HEK293 (cell line): ENCODE data around the gene HLA-DQB1.

Experiments used
- CTCF ChIA-PET: fragments of 350-600 bp; formaldehyde crosslinking; extraction: SDS; loops from one replicate; lab custom pipeline; 2021; ENCODE audit warnings: antibody characterized with exemption; lab: Yijun Ruan, JAX
- POLR2A ChIA-PET: fragments of 300-600 bp; formaldehyde crosslinking; extraction: SDS; loops from one replicate; lab custom pipeline; 2020; ENCODE audit warnings: antibody characterized with exemption, inconsistent platforms; lab: Yijun Ruan, JAX
- H3K27ac ChIP-seq: fragments of 200-500 bp; sonication (Bioruptor generic); 2 replicates; pipeline ENCODE4 v1.5.1; 2014; ENCODE audit warnings: low read depth, low read length, control low read depth, inconsistent platforms; ENCODE audit errors: extremely low read depth
- H3K36me3 ChIP-seq, 2 experiments: fragments of 200-500 bp in 1 of 2; sonication (Bioruptor generic) in 1 of 2; 1 replicate in 1 of 2; 2 replicates in 1 of 2; pipeline ENCODE4 v1.5.1; 2014 to 2017; ENCODE audit warnings: inconsistent platforms in 2 of 2, low read length in 2 of 2; ENCODE audit not compliant: control insufficient read depth in 2 of 2, insufficient read depth in 1 of 2
- H3K4me1 ChIP-seq: fragments of 200-500 bp; sonication (Bioruptor generic); 2 replicates; pipeline ENCODE4 v1.5.1; 2014; ENCODE audit warnings: mild to moderate bottlenecking, low read length, inconsistent platforms; ENCODE audit not compliant: control insufficient read depth, insufficient read depth
- H3K4me3 ChIP-seq: 2 replicates; pipeline ENCODE4 v1.5.1; 2011; ENCODE audit warnings: low read depth, mild to moderate bottlenecking, control low read depth, low read length, moderate library complexity
- H3K9me3 ChIP-seq: fragments of 200-500 bp; sonication (Bioruptor generic); 2 replicates; pipeline ENCODE4 v1.5.1; 2014; ENCODE audit warnings: low read depth, low read length, inconsistent platforms; ENCODE audit not compliant: control insufficient read depth, insufficient read depth
- GLI4 ChIP-seq: fragments of 450-650 bp; formaldehyde crosslinking; IDR thresholded peaks from 2 replicates; pipeline ENCODE4 v1.5.1; 2016; ENCODE audit warnings: missing biosample characterization, missing genetic modification characterization
- OSR2 ChIP-seq: fragments of 450-650 bp; formaldehyde crosslinking; IDR thresholded peaks from 2 replicates; pipeline ENCODE4 v1.5.1; 2016; ENCODE audit warnings: missing biosample characterization, missing genetic modification characterization
- OVOL3 ChIP-seq: fragments of 450-650 bp; formaldehyde crosslinking; IDR thresholded peaks from 2 replicates; pipeline ENCODE4 v1.5.1; 2016; ENCODE audit warnings: missing biosample characterization, missing genetic modification characterization
- SCRT1 ChIP-seq: fragments of 450-650 bp; formaldehyde crosslinking; IDR thresholded peaks from 2 replicates; pipeline ENCODE4 v1.5.1; 2016; ENCODE audit warnings: missing biosample characterization, missing genetic modification characterization, borderline replicate concordance
- SCRT2 ChIP-seq: fragments of 450-650 bp; formaldehyde crosslinking; IDR thresholded peaks from 2 replicates; pipeline ENCODE4 v1.5.1; 2016; ENCODE audit warnings: missing biosample characterization, missing genetic modification characterization
- SP3 ChIP-seq: fragments of 450-650 bp; formaldehyde crosslinking; IDR thresholded peaks from 2 replicates; pipeline ENCODE4 v1.5.1; 2016; ENCODE audit warnings: missing biosample characterization, missing genetic modification characterization
- TRIM28 ChIP-seq: IDR thresholded peaks from 2 replicates; pipeline ENCODE4 v1.6.1; 2011; ENCODE audit warnings: low read length, control low read depth, borderline replicate concordance
- YY2 ChIP-seq: fragments of 450-650 bp; formaldehyde crosslinking; IDR thresholded peaks from 2 replicates; pipeline ENCODE4 v1.5.1; 2016; ENCODE audit warnings: missing biosample characterization, missing genetic modification characterization
- ZBTB11 ChIP-seq: fragments of 450-650 bp; formaldehyde crosslinking; conservative IDR thresholded peaks from 2 replicates; pipeline ENCODE4 v1.5.1; 2016; ENCODE audit warnings: low read depth, missing biosample characterization, missing genetic modification characterization
- ZBTB17 ChIP-seq: fragments of 450-650 bp; formaldehyde crosslinking; IDR thresholded peaks from 2 replicates; pipeline ENCODE4 v1.5.1; 2016; ENCODE audit warnings: missing biosample characterization, missing genetic modification characterization
- ZIC2 ChIP-seq: fragments of 450-650 bp; formaldehyde crosslinking; IDR thresholded peaks from 2 replicates; pipeline ENCODE4 v1.5.1; 2016; ENCODE audit warnings: missing biosample characterization, missing genetic modification characterization
- ZNF175 ChIP-seq: fragments of 450-650 bp; formaldehyde crosslinking; IDR thresholded peaks from 2 replicates; pipeline ENCODE4 v1.5.1; 2016; ENCODE audit warnings: missing biosample characterization, missing genetic modification characterization
- ZNF184 ChIP-seq: fragments of 450-650 bp; IDR thresholded peaks from 2 replicates; pipeline ENCODE4 v1.5.1; 2018; ENCODE audit warnings: missing biosample characterization, mild to moderate bottlenecking, missing genetic modification characterization
- ZNF280C ChIP-seq: fragments of 450-650 bp; formaldehyde crosslinking; IDR thresholded peaks from 2 replicates; pipeline ENCODE4 v1.5.1; 2016; ENCODE audit warnings: missing biosample characterization, missing genetic modification characterization
- ZNF398 ChIP-seq: fragments of 450-650 bp; formaldehyde crosslinking; IDR thresholded peaks from 2 replicates; pipeline ENCODE4 v1.5.1; 2017; ENCODE audit warnings: missing biosample characterization, missing genetic modification characterization
- ZNF416 ChIP-seq: fragments of 450-650 bp; formaldehyde crosslinking; IDR thresholded peaks from 2 replicates; pipeline ENCODE4 v1.5.1; 2016; ENCODE audit warnings: missing biosample characterization, missing genetic modification characterization
- ZNF449 ChIP-seq: fragments of 450-650 bp; formaldehyde crosslinking; IDR thresholded peaks from 2 replicates; pipeline ENCODE4 v1.5.1; 2017; ENCODE audit warnings: missing biosample characterization, mild to moderate bottlenecking, missing genetic modification characterization, moderate library complexity
- ZNF654 ChIP-seq: fragments of 450-650 bp; formaldehyde crosslinking; IDR thresholded peaks from 2 replicates; pipeline ENCODE4 v1.5.1; 2016; ENCODE audit warnings: low read depth, missing biosample characterization, missing genetic modification characterization
- ZNF768 ChIP-seq: fragments of 450-650 bp; formaldehyde crosslinking; IDR thresholded peaks from 2 replicates; pipeline ENCODE4 v1.5.1; 2018; ENCODE audit warnings: missing biosample characterization, mild to moderate bottlenecking, missing genetic modification characterization
- ZNF792 ChIP-seq: fragments of 450-650 bp; formaldehyde crosslinking; IDR thresholded peaks from 2 replicates; pipeline ENCODE4 v1.5.1; 2016; ENCODE audit warnings: missing biosample characterization, missing genetic modification characterization
- TF ChIP-seq, protein P1 (sequence below): fragments of 450-650 bp; formaldehyde crosslinking; IDR thresholded peaks from 2 replicates; pipeline ENCODE4 v1.5.1; 2016; ENCODE audit warnings: missing biosample characterization, missing genetic modification characterization
- TF ChIP-seq, protein P2 (sequence below): fragments of 450-650 bp; formaldehyde crosslinking; IDR thresholded peaks from 2 replicates; pipeline ENCODE4 v1.5.1; 2016; ENCODE audit warnings: missing biosample characterization, missing genetic modification characterization
- TF ChIP-seq, protein P3 (sequence below): fragments of 450-650 bp; formaldehyde crosslinking; IDR thresholded peaks from 2 replicates; pipeline ENCODE4 v1.5.1; 2016; ENCODE audit warnings: missing biosample characterization, missing genetic modification characterization

HLA-DQB1 gene

DNA sequence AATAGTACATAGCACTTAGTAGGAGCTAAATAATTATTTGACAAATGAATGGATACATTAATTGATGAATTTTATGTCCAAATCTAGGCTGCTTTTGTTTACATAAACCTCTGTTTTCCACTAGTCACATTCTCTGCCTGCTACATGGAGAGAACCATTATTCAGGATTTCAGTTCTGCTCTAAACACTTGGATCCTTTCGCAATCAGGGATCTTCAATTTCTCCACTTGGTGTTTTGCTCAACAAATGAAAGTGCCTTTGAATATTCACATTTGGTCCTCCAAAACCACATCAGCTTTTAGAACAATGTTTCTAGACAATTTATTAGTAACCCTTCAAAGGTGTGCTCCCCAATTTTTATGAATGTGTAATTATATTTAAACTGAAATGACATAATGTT lies 30.6 kb upstream of the HLA-DQB1 start (continued):
- TF ChIP-seq, protein P1, sequence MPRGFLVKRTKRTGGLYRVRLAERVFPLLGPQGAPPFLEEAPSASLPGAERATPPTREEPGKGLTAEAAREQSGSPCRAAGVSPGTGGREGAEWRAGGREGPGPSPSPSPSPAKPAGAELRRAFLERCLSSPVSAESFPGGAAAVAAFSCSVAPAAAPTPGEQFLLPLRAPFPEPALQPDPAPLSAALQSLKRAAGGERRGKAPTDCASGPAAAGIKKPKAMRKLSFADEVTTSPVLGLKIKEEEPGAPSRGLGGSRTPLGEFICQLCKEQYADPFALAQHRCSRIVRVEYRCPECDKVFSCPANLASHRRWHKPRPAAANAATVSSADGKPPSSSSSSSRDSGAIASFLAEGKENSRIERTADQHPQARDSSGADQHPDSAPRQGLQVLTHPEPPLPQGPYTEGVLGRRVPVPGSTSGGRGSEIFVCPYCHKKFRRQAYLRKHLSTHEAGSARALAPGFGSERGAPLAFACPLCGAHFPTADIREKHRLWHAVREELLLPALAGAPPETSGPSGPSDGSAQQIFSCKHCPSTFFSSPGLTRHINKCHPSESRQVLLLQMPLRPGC (tag by site-specific recombination), result no peak
- TF ChIP-seq YY2 (tag by site-specific recombination), result no peak
- no peak for TF ChIP-seq GLI4 (tag by site-specific recombination)
- no peak for TF ChIP-seq ZIC2 (tag by site-specific recombination)
- no peak for TF ChIP-seq ZNF280C
- no peak for TF ChIP-seq ZBTB17
- no peak for TF ChIP-seq ZNF654 (tag by site-specific recombination)
- TF ChIP-seq, protein P2, sequence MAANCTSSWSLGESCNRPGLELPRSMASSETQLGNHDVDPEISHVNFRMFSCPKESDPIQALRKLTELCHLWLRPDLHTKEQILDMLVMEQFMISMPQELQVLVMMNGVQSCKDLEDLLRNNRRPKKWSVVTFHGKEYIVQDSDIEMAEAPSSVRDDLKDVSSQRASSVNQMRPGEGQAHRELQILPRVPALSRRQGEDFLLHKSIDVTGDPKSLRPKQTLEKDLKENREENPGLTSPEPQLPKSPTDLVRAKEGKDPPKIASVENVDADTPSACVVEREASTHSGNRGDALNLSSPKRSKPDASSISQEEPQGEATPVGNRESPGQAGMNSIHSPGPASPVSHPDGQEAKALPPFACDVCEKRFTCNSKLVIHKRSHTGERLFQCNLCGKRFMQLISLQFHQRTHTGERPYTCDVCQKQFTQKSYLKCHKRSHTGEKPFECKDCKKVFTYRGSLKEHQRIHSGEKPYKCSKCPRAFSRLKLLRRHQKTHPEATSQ (tag by site-specific recombination), result no peak

DNA sequence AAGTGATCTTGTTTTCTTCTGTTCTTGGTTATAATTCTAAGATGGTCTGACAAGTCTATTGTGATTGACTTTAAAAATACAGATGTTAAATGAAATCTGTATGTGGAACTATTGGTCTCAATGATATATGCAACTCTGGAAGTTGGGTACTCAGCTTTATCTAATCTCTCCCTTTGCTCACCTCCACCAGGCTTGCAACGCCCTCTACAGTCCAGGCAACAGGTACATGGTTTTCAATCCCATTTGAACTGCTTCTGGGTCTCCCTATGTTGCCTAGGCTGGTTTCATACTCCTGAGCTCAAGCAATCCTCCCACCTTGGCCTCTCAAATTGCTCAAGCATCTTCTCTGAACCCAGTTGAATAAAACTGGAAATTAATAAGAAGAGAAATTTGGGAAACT lies 25.6 kb upstream of the HLA-DQB1 start:
- POLR2A ChIA-PET, result interaction anchor here (1.2 kb wide), 1 partner anchor 70 kb away, joined by 5 read pairs; no protein-coding TSS in a partner anchor
- no peak overlapping the region for H3K27ac ChIP-seq
- H3K4me3 ChIP-seq, result no peak overlapping the region
- no peaks in the 10 kb centered on the region for H3K36me3 ChIP-seq
- no peaks in the 10 kb centered on the region for H3K9me3 ChIP-seq
- CTCF ChIA-PET, result interaction anchor here (0.6 to 7.9 kb wide), 64 partner anchors 9 to 447 kb away, joined by 3 to 97 read pairs (median 4); partner anchors contain the start of genes HLA-DQA1 and HLA-DRA
- no peaks in the 10 kb centered on the region for H3K4me1 ChIP-seq
- no peak for TF ChIP-seq ZNF768
- peak; percentile 92 for TF ChIP-seq ZNF654 (tag by site-specific recombination)
- TF ChIP-seq ZNF175 (tag by site-specific recombination), result no peak
- no peak for TF ChIP-seq ZBTB11 (tag by site-specific recombination)
- TF ChIP-seq SCRT2, result peak; percentile 80
- TF ChIP-seq OVOL3, result no peak
- TF ChIP-seq ZNF184 (tag by site-specific recombination), result no peak
- TF ChIP-seq ZNF398, result no peak
- TF ChIP-seq ZNF792 (tag by site-specific recombination), result no peak
- no peak for TF ChIP-seq TRIM28
- TF ChIP-seq ZNF449 (tag by site-specific recombination), result no peak
- TF ChIP-seq, protein P3, sequence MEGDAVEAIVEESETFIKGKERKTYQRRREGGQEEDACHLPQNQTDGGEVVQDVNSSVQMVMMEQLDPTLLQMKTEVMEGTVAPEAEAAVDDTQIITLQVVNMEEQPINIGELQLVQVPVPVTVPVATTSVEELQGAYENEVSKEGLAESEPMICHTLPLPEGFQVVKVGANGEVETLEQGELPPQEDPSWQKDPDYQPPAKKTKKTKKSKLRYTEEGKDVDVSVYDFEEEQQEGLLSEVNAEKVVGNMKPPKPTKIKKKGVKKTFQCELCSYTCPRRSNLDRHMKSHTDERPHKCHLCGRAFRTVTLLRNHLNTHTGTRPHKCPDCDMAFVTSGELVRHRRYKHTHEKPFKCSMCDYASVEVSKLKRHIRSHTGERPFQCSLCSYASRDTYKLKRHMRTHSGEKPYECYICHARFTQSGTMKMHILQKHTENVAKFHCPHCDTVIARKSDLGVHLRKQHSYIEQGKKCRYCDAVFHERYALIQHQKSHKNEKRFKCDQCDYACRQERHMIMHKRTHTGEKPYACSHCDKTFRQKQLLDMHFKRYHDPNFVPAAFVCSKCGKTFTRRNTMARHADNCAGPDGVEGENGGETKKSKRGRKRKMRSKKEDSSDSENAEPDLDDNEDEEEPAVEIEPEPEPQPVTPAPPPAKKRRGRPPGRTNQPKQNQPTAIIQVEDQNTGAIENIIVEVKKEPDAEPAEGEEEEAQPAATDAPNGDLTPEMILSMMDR (tag by site-specific recombination), result 0 out of 2 replicates have a peak, but pooled peaks have one; percentile 22
- peak; percentile 59; the same call in 1 of the 2 replicates for TF ChIP-seq SCRT1 (tag by site-specific recombination)
- TF ChIP-seq SP3 (tag by site-specific recombination), result no peak
- TF ChIP-seq OSR2 (tag by site-specific recombination), result no peak
- TF ChIP-seq ZNF416, result no peak
